ENCODE results near the gene CHCHD10.

The CHCHD10 gene

GRCh38 chr22:23772649-23773473 lies 5.1 kb upstream of the CHCHD10 start, which contains the start of gene MMP11:
Gene MMP11, plus strand, starts transcription at chr22:23772849. Its CDS starts 22 bp downstream, at chr22:23772871.
- peak in 1 of 2 donors; percentile 29 for DNase-seq (ENCODE audit: low read depth in 2 of 2)

- no peak for DNase-seq (ENCODE audit: low read depth in 2 of 2)
These were observed 4.5 kb upstream of the CHCHD10 start for GRCh38 chr22:23772315-23772648.

- DNase-seq (ENCODE audit: low read depth in 2 of 2), result no peak
These were observed 1.7 kb upstream of the CHCHD10 start for GRCh38 chr22:23769321-23769965.

DNA sequence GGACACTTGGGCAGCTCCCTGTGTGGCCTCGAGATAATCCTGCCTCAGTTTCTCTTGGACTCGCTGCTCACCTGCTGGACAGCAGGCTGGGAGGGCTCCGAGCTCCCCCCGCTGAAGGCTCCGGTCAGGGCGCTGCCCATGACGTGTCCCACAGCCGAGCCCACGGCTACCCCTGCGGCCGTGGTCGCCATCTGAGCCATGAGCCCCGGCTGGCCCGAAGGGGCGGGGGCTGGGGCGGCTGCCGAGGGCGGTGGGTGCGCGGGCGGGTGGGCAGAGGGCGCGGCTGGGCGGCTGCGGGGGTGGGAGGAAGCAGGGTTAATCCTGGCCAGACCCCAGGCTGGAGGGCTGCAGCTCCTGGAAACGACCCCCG lies 484 bp downstream of the CHCHD10 start:
- DNase-seq (ENCODE audit: low read depth in 2 of 2), result no peak

DNA sequence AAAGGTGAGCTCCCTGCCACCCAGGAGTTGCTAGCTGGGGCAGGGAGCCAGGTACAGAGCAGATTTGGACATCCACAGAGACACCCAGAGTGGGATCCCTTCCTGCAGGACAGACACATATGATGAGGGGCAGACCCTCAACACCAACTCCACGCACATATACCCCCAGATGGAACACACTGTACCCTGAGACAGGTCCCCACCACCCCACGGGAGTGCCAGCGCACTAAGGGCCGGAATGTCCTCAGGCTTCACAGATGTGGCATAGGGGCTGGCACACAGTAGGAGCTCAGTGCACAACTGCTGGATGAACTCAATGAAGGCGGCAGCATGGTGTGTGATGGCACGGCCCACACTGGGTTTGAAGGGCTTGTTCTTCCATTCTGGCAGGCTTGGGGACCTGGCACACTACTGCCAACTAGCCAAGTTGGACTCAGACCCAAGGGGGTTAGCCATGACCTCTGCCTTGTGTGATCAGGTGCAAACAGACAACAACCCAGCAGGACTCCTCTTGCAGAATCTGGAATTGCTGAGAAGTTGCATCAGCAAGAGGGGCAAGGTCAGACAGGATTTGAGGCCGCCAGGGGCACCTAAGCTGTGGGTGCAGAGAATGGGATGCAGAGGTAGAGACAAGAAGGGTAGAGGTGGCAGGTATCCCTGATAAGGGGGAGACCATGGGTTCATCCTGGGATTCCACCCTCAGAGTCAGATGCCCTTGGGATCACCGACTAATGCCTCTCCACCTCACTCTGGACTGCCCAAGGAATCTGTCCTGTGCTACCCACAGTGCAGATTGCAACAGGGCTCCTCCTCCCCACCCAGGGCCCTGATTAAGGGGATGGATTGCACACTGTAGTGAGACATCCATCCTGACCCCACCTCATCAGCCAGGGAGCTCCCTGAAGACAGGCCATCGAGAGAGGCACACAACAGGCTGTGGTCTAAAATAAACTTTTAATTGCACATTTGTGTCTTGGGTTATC lies 2.6 kb downstream of the CHCHD10 start:
- no peak for DNase-seq (ENCODE audit: low read depth in 2 of 2)

GRCh38 chr22:23763954-23764353 lies 3.8 kb downstream of the CHCHD10 start:
- no peak for DNase-seq (ENCODE audit: low read depth in 2 of 2)

DNA sequence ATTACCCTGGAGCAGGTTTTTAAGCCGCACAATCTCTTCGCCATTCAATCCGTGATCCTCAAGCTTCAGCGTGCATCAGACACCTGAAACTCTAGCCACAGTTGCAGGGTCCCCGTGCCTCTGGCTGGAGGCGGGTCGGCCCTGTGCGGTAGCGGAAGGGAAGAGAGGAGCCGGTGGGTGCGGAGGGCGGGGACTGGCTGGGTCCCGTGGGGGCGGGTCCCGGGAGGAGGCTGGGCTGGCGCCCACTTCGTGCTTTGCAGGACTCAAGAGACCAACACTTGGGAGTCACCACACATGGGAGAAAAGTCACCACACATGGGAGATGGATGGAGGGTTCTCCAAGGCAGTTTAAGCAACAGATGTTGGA lies 4.2 kb downstream of the CHCHD10 start:
- DNase-seq (ENCODE audit: low read depth in 2 of 2), result peak; percentile 49 to 57

GRCh38 chr22:23762842-23763578 lies 4.8 kb downstream of the CHCHD10 start, which contains the start of gene C22orf15:
Gene C22orf15, plus strand, starts transcription at chr22:23762990. Its CDS starts 317 bp downstream, at chr22:23763307.
- no peak for DNase-seq (ENCODE audit: low read depth in 2 of 2)

- DNase-seq (ENCODE audit: low read depth in 2 of 2), result no peak
These were observed 7.7 kb downstream of the CHCHD10 start for GRCh38 chr22:23760056-23760455.

DNA sequence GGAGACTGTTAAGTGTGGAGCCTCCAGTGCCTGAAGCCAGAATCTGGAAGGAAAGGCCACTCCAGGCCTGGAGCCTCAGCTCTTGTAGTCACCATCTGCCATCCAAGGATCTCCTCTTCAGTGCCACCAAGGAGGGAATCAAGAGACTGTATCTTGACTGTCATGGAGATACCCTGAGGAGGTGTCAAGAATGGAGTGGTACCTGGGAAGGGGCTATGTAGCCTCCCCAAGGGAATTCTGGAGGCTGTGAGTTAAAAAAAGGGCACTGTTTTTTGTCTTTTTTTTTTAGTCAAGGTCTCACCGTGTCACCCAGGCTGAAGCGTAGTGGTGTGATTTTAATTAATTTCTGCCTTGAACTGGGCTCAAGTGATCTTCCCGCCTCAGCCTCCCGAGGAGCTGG lies 8.2 kb downstream of the CHCHD10 start:
- no peak for DNase-seq (ENCODE audit: low read depth in 2 of 2)

GRCh38 chr22:23756891-23757290 lies 10.9 kb downstream of the CHCHD10 start:
- DNase-seq (ENCODE audit: low read depth in 2 of 2), result no peak

- DNase-seq (ENCODE audit: low read depth in 2 of 2), result no peak
These were observed 12.1 kb downstream of the CHCHD10 start for GRCh38 chr22:23755711-23756110.

GRCh38 chr22:23754980-23755636 lies 12.7 kb downstream of the CHCHD10 start:
- no peak for DNase-seq (ENCODE audit: low read depth in 2 of 2)

DNA sequence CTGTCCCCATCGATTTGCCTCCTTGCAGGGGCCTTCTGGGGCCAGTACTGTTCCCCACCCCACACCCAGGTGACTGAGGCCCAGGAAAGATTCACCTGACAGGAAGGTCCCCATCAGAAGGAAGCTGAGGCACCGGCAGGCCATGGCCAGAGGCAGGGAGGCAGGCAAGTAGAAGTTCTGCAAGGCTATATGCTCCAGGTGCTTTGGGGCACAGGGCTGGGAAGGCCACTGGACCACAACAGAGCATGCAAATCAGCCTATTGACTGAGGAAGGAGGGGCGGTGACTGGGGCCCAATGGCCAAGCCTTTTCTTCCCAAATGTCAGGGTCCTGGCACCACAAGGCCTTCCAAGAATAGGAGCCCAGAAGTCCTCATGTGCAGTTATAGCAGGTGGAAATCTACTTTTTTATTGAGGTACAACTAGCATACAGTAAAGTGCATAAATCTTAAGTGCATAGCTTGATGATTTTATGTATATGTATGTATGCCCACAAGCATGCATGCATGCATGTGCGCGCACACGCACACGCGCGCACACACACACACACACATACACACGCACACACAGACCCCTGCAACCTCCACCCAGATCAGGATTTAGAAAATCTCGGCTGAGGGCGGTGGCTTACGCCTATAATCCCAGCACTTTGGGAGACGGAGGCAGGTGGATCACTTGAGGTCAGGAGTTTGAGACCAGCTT lies 13.4 kb downstream of the CHCHD10 start, which contains the start of gene VPREB3:
Gene VPREB3 (minus strand): TSS at position 206 of the 700 bp plus-strand sequence. CDS start 62 bp downstream, at position 144.
- no peak for DNase-seq (ENCODE audit: low read depth in 2 of 2)

GRCh38 chr22:23753385-23753784 lies 14.4 kb downstream of the CHCHD10 start:
- no peak for DNase-seq (ENCODE audit: low read depth in 2 of 2)

DNA sequence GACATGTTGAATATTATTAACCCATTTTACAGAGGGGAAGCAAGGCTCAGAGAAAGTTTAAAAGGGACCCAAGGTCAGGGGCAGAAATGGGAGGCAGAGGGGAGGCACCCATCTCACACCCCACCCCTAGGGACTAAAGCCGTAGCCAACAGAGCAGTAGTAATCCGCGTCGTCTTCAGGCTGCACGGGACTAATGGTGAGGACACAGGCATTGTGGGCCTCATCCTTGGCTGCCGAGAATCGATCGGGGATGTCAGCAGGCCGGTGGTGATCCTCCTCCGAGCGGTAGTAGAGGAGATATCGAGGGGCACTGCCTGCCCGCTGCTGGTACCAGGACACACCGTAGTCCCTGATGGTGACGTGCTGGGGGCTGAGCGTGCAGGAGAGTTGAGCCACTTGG lies 15.0 kb downstream of the CHCHD10 start:
- no peak for DNase-seq (ENCODE audit: low read depth in 2 of 2)

- no peak for DNase-seq (ENCODE audit: low read depth in 2 of 2)
These were observed 15.6 kb downstream of the CHCHD10 start for GRCh38 chr22:23752090-23752691.

DNA sequence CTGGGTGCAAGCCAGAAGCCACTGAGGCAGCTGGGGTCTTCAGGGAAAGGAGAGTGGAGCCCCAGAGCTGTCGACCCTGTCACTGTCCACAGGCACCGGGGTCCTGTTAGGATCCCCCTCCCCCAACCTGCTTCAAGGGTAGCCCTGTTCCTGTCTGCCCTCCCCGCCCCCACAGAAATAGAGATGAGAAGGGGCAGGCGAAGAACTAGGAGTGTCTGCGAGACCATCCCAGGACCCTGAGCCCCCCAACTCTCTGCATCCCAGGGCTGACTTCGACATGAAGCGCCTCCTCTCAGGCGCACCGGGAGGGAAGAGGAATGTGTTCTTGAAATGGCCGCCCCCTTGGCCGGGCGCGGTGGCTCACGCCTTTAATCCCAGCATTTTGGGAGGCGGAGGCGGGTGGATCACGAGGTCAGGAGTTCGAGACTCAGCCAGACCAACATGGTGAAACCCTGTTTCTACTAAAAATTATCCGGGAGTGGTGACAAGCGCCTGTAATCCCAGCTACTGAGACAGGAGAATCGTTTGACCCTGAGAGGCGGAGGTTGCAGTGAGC lies 16.3 kb downstream of the CHCHD10 start:
- no peak for DNase-seq (ENCODE audit: low read depth in 2 of 2)

DNA sequence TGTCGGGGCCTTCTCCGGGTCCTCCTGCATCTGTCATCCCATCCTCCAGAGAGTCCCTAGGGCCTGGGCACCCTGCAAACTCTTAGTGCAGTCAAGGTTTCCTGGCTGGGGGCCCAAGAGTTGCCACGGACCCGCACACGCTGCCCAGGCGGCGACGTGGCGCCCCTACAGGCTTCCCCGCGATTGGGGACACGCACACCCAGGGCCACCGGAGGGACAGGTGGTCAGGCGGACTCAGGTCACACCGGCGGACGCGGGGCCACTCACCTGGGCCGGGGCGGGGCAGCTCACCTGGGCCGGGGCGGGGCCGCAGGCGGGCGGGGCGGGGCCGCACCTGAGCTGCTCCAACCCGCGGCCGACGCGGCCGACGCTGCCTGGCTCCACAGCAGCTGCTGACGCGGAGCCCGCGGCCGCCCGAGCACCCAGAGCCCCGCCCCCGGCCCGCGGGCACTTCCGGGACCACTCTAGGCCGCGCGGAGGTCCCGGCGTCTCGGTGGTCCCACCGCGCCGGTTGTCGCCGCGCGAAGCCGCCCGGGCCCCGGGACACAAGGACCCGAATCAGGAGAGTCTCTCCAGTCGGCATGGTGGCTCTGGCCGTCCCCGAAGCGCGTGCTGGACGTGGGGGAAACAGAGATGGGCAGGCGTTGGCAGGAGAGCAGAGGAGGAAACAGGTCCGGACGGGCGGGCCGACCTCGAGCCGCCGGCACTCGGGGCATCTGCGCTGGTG lies 16.9 kb downstream of the CHCHD10 start, which contains the start of gene ZNF70:
Gene ZNF70 (minus strand): TSS at position 399 of the 727 bp plus-strand sequence. CDS start 5,972 bp downstream, outside the sequence.
- DNase-seq (ENCODE audit: low read depth in 2 of 2), result peak; percentile 76 to 82
